Liver (tissue), 9 donors: ENCODE data around the gene AIG1. TPM values are rescaled to one million over a fixed set of nuclear protein-coding genes. Genes with fewer than 3 reads are reported as not detected.

ENCODE experiments used
- DNase-seq: peaks from one replicate; pipeline ENCODE4 v3.0.0-alpha.2; 2017; ENCODE audit warnings: low spot score
- H3K27ac ChIP-seq, 2 donors: one replicate each; pipeline ENCODE4 v1.7.0; 2013; ENCODE audit warnings: inconsistent platforms in 2 of 2, low read length in 2 of 2, control low read depth in 1 of 2, low read depth in 1 of 2, mild to moderate bottlenecking in 1 of 2
- H3K27me3 ChIP-seq, 4 donors: one replicate each; pipeline versions ENCODE4 v1.6.1 to v1.7.0; 2013; ENCODE audit warnings: low read length in 3 of 4, inconsistent platforms in 1 of 4, mild to moderate bottlenecking in 1 of 4, moderate library complexity in 1 of 4; ENCODE audit not compliant: control insufficient read depth in 4 of 4, insufficient read depth in 4 of 4
- H3K36me3 ChIP-seq, 4 donors: one replicate each; pipeline versions ENCODE4 v1.6.1 to v1.7.0; 2013; ENCODE audit warnings: low read length in 3 of 4, mild to moderate bottlenecking in 3 of 4, low read depth in 1 of 4, moderate library complexity in 1 of 4; ENCODE audit not compliant: control insufficient read depth in 4 of 4, insufficient read depth in 3 of 4
- H3K4me1 ChIP-seq, 4 donors: one replicate each; pipeline versions ENCODE4 v1.6.1 to v1.7.0; 2013; ENCODE audit warnings: low read length in 3 of 4, mild to moderate bottlenecking in 3 of 4, moderate library complexity in 1 of 4; ENCODE audit not compliant: control insufficient read depth in 4 of 4, insufficient read depth in 4 of 4
- H3K4me3 ChIP-seq, 3 donors: one replicate each; pipeline versions ENCODE4 v1.6.1 to v1.7.0; 2013; ENCODE audit warnings: low read length in 3 of 3, control low read depth in 1 of 3, low read depth in 1 of 3, mild to moderate bottlenecking in 1 of 3
- H3K9ac ChIP-seq, 2 donors: one replicate each; pipeline ENCODE4 v1.7.0; 2013; ENCODE audit warnings: low read length in 2 of 2, mild to moderate bottlenecking in 2 of 2, moderate library complexity in 2 of 2, control low read depth in 1 of 2, low read depth in 1 of 2
- H3K9me3 ChIP-seq, 4 donors: one replicate each; pipeline versions ENCODE4 v1.6.1 to v1.7.0; 2013; ENCODE audit warnings: low read length in 3 of 4; ENCODE audit not compliant: control insufficient read depth in 4 of 4
- ATF3 ChIP-seq: IDR thresholded peaks from 2 replicates; pipeline ENCODE4 v1.6.1; 2016; ENCODE audit warnings: antibody characterized with exemption
- CTCF ChIP-seq: fragments of 150-350 bp; IDR thresholded peaks from 2 replicates; pipeline ENCODE4 v1.5.1; 2017; ENCODE audit warnings: improper control_type of control experiment, low read depth, low read length; ENCODE audit not compliant: missing input control
- EGR1 ChIP-seq, 2 donors: IDR thresholded peaks; 2 replicates each; pipeline ENCODE4 v1.6.1; 2016 to 2018; ENCODE audit warnings: antibody characterized with exemption in 2 of 2, low read depth in 2 of 2
- FOXA1 ChIP-seq: IDR thresholded peaks from 2 replicates; pipeline ENCODE4 v1.6.1; 2016; ENCODE audit warnings: antibody characterized with exemption
- FOXA2 ChIP-seq: IDR thresholded peaks from 2 replicates; pipeline ENCODE4 v1.6.1; 2016; ENCODE audit warnings: antibody characterized with exemption
- GABPA ChIP-seq, 2 donors: IDR thresholded peaks in 1 of 2; conservative IDR thresholded peaks in 1 of 2; 2 replicates each; pipeline ENCODE4 v1.6.1; 2016; ENCODE audit warnings: antibody characterized with exemption in 2 of 2, mild to moderate bottlenecking in 1 of 2, moderate library complexity in 1 of 2
- HNF4A ChIP-seq, 2 donors: conservative IDR thresholded peaks; 2 replicates each; pipeline ENCODE4 v1.6.1; 2016; ENCODE audit warnings: antibody characterized with exemption in 2 of 2, mild to moderate bottlenecking in 2 of 2
- HNF4G ChIP-seq: IDR thresholded peaks from 2 replicates; pipeline ENCODE4 v1.6.1; 2016; ENCODE audit warnings: antibody characterized with exemption
- JUND ChIP-seq, 2 donors: IDR thresholded peaks; 2 replicates each; pipeline ENCODE4 v1.6.1; 2016; ENCODE audit warnings: antibody characterized with exemption in 2 of 2
- MAX ChIP-seq: IDR thresholded peaks from 2 replicates; pipeline ENCODE4 v1.6.1; 2016; ENCODE audit warnings: antibody characterized with exemption
- NR2F2 ChIP-seq: IDR thresholded peaks from 2 replicates; pipeline ENCODE4 v1.6.1; 2016; ENCODE audit warnings: antibody characterized with exemption
- RAD21 ChIP-seq, 2 donors: IDR thresholded peaks; 2 replicates each; pipeline ENCODE4 v1.6.1; 2016; ENCODE audit warnings: antibody characterized with exemption in 2 of 2, mild to moderate bottlenecking in 2 of 2
- RXRA ChIP-seq, 2 donors: IDR thresholded peaks; 2 replicates each; pipeline ENCODE4 v1.6.1; 2017 to 2018; ENCODE audit warnings: antibody characterized with exemption in 2 of 2, mild to moderate bottlenecking in 1 of 2
- SP1 ChIP-seq: IDR thresholded peaks from 2 replicates; pipeline ENCODE4 v1.6.1; 2018; ENCODE audit warnings: antibody characterized with exemption, mild to moderate bottlenecking
- TAF1 ChIP-seq: conservative IDR thresholded peaks from 2 replicates; pipeline ENCODE4 v1.6.1; 2016; ENCODE audit warnings: antibody characterized with exemption, mild to moderate bottlenecking
- YY1 ChIP-seq: IDR thresholded peaks from 2 replicates; pipeline ENCODE4 v1.6.1; 2016; ENCODE audit warnings: antibody characterized with exemption, mild to moderate bottlenecking
- WGBS: extraction: QIAGEN DNeasy Blood & Tissue Kit; methylation state at CpG from one replicate; pipeline ENCODE4 v1.1.7; 2013; 5-methylcytosine and 5-hydroxymethylcytosine counted together
- polyA plus RNA-seq, 2 donors: library from polyadenylated mRNA; stranded (reverse) in 1 of 2; unstranded in 1 of 2; fragments of 200-250 nt in 1 of 2; fragments of >200 nt in 1 of 2; fragmentation: Nextera tagmentation in 1 of 2; extraction: Ambion mirVana in 1 of 2; gene quantifications; one replicate each; pipeline versions ENCODE4 v1.2.1 to v1.2.3, GENCODE V29; 2013 to 2015
- total RNA-seq, 2 donors: library from RNA; depleted of rRNA; stranded (reverse); fragments of >200 nt; gene quantifications; one replicate each; pipeline ENCODE4 v1.2.3, GENCODE V29; 2014
- TF ChIP-seq, protein P1 (sequence below): IDR thresholded peaks from 2 replicates; pipeline ENCODE4 v1.6.1; 2016; ENCODE audit warnings: antibody characterized with exemption, mild to moderate bottlenecking
- donor health status: healthy.
- donor health status: healthy.
- donor health status: healthy.
- donor health status: healthy.
- donor health status: healthy.

AIG1 gene
- total and polyA plus RNA-seq, 4 donors: 74.8 to 169 (median 121) TPM

DNA sequence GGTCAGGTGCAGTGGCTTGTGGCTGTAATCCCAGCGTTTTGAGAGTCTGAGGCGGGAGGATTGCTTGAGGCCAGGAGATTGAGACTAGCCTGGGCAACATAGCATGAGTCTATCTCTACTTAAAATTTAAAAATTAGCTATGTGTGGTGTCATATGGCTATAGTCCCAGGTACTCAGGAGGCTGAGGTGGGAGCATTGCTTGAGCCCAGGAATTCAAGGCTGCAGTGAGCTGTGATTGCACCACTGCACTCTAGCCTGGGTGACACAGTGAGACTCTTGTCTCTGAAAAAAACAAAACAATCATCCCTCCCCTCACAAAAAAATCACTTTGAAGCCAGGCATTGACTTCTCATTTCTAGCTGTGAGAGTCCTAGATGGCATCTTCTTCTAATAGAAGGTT, 32.1 kb downstream of the AIG1 start (continued):
- no peak for TF ChIP-seq MAX
- TF ChIP-seq GABPA (IDR thresholded peaks at IDR 0.05 in 1 of 2, conservative IDR thresholded peaks at IDR 0.05 in 1 of 2): no peak
- no peak for TF ChIP-seq FOXA1
- no peak for TF ChIP-seq SP1
- no peak for TF ChIP-seq HNF4A (conservative IDR thresholded peaks at IDR 0.05)
- no peak for TF ChIP-seq ATF3

DNA sequence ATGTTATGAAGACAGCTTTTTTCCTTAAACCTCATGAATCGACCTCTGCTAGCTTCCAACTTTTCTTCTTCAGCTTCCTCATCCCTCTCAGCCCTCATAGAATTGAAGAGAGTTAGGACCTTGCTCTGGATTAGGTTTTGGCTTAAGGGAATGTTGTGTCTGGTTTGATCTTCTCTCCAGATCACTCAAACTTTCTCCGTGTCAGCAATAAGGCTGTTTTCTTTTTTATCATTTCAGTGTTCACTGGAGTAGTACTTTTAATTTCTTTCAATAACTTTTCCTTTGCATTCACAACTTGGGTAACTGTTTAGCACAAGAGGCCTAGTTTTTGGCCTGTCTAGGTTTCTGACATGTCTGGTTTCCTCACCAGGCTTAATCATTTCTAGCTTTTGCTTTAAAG, 32.6 kb downstream of the AIG1 start:
- Histone ChIP-seq H3K36me3 (no peaks in the 10 kb centered on the region), H3K4me3 (no peak overlapping the region), H3K27me3 (no peaks in the 10 kb centered on the region), H3K27ac (no peak overlapping the region), H3K4me1 (peaks cover 0 to 9% (median 5%) of the 10 kb centered on the region in 4 donors), H3K9me3 (no peaks in the 10 kb centered on the region), H3K9ac (no peak overlapping the region)
- DNase-seq: no peak
- 89% methylated on average over 2 of the region's 2 CpGs for WGBS
- no peak for TF ChIP-seq ATF3
- no peak for TF ChIP-seq RXRA (IDR thresholded peaks at IDR 0.05)
- TF ChIP-seq GABPA (IDR thresholded peaks at IDR 0.05 in 1 of 2, conservative IDR thresholded peaks at IDR 0.05 in 1 of 2): no peak
- no peak for TF ChIP-seq FOXA1
- no peak for TF ChIP-seq YY1
- TF ChIP-seq, protein P1, sequence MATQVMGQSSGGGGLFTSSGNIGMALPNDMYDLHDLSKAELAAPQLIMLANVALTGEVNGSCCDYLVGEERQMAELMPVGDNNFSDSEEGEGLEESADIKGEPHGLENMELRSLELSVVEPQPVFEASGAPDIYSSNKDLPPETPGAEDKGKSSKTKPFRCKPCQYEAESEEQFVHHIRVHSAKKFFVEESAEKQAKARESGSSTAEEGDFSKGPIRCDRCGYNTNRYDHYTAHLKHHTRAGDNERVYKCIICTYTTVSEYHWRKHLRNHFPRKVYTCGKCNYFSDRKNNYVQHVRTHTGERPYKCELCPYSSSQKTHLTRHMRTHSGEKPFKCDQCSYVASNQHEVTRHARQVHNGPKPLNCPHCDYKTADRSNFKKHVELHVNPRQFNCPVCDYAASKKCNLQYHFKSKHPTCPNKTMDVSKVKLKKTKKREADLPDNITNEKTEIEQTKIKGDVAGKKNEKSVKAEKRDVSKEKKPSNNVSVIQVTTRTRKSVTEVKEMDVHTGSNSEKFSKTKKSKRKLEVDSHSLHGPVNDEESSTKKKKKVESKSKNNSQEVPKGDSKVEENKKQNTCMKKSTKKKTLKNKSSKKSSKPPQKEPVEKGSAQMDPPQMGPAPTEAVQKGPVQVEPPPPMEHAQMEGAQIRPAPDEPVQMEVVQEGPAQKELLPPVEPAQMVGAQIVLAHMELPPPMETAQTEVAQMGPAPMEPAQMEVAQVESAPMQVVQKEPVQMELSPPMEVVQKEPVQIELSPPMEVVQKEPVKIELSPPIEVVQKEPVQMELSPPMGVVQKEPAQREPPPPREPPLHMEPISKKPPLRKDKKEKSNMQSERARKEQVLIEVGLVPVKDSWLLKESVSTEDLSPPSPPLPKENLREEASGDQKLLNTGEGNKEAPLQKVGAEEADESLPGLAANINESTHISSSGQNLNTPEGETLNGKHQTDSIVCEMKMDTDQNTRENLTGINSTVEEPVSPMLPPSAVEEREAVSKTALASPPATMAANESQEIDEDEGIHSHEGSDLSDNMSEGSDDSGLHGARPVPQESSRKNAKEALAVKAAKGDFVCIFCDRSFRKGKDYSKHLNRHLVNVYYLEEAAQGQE: no peak
- no peak for TF ChIP-seq MAX
- no peak for TF ChIP-seq FOXA2
- no peak for TF ChIP-seq NR2F2

DNA sequence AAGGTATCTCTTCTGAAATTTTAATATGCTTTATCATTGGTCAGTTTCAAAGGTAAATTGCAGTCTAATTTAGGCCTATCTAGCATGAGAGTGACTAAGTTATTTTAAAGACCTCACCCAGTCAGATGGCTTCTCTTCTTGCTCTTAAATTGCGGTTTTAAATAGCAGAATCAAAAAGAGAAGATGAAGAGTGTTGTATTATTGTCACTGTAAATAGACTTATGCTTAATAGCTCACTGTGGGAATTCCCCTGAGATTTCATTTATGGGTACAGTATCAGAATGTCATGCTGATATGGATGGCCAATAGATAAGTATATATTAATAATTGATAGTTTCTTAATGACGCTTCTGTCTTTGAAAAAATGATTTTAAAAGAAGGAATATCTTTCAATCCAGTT, 35.7 kb downstream of the AIG1 start:
- no peaks in the 10 kb centered on the region for H3K9me3 ChIP-seq
- H3K4me3 ChIP-seq: no peak overlapping the region
- H3K9ac ChIP-seq: no peak overlapping the region
- no peaks in the 10 kb centered on the region for H3K36me3 ChIP-seq
- WGBS: 93% methylated on average over 2 of the region's 2 CpGs
- peak overlapping the region in 1 of 2 donors; percentile 35 for H3K27ac ChIP-seq
- peaks cover 0 to 16% (median 6%) of the 10 kb centered on the region in 4 donors for H3K4me1 ChIP-seq
- H3K27me3 ChIP-seq: no peaks in the 10 kb centered on the region
- DNase-seq: no peak
- TF ChIP-seq HNF4A (conservative IDR thresholded peaks at IDR 0.05): no peak
- TF ChIP-seq SP1: no peak
- TF ChIP-seq EGR1 (IDR thresholded peaks at IDR 0.05; ENCODE audit: low read depth in 2 of 2): no peak
- TF ChIP-seq TAF1: no peak
- no peak for TF ChIP-seq YY1
- no peak for TF ChIP-seq ATF3
- TF ChIP-seq RAD21 (IDR thresholded peaks at IDR 0.05): no peak
- no peak for TF ChIP-seq HNF4G
- TF ChIP-seq MAX: no peak
- no peak for TF ChIP-seq CTCF
- TF ChIP-seq NR2F2: no peak
- no peak for TF ChIP-seq FOXA2
- TF ChIP-seq FOXA1: no peak
- TF ChIP-seq JUND (IDR thresholded peaks at IDR 0.05): no peak
- TF ChIP-seq, protein P1: no peak
- TF ChIP-seq RXRA (IDR thresholded peaks at IDR 0.05): no peak
